Measurements from ENCODE around the gene SRCIN1. TPM values are rescaled to one million over a fixed set of nuclear protein-coding genes. Genes with fewer than 3 reads are reported as not detected.

Gene SRCIN1
- total RNA-seq, 4 donors from 2014 or later = 1.8 to 8.8 (median 5.2) TPM

GRCh38 chr17:38544839-38545209 lies 60.9 kb downstream of the SRCIN1 start:
- no peaks in the 10 kb centered on the region for H3K36me3 ChIP-seq
- in situ Hi-C loops (cut with MboI; ENCODE audit: low pct_ligation_motif_present in 1 of 4, low pct_unique_long_range_greater_than_20kb in 1 of 4, low sequenced_read_pairs in 3 of 4) = loop anchor here in 1 of 4 donors (10.0 kb wide), 1 partner anchor 120 kb away; no protein-coding TSS in a partner anchor
- H3K4me1 ChIP-seq = no peaks in the 10 kb centered on the region
- H3K27me3 ChIP-seq = peaks cover 13% of the 10 kb centered on the region
- WGBS, 2 donors (ENCODE audit: low coverage in 1 of 2) = 90% methylated on average over 7 of the region's 7 CpGs; no CpG with 5 or more reads in 1 of the 2 donors
- intact Hi-C loops (cut with DNase I; ENCODE audit: low total_unique reads) = no loop called here
- no peak for TF ChIP-seq POLR2AphosphoS5 (IDR thresholded peaks at IDR 0.05)
- no peak for TF ChIP-seq CTCF (IDR thresholded peaks at IDR 0.05)
- no peak for TF ChIP-seq EP300 (IDR thresholded peaks at IDR 0.05; ENCODE audit: low read depth)
- no peak for TF ChIP-seq POLR2A (IDR thresholded peaks at IDR 0.05)
- H3K9me3 ChIP-seq = no peaks in the 10 kb centered on the region
- no peak overlapping the region for H3K27ac ChIP-seq
- H3K4me3 ChIP-seq = no peak overlapping the region
- no peak for DNase-seq

GRCh38 chr17:38544175-38544838 lies 61.4 kb downstream of the SRCIN1 start:
- in situ Hi-C loops (cut with MboI; ENCODE audit: low pct_ligation_motif_present in 1 of 4, low pct_unique_long_range_greater_than_20kb in 1 of 4, low sequenced_read_pairs in 3 of 4) = loop anchor here in 1 of 4 donors (10.0 kb wide), 1 partner anchor 120 kb away; no protein-coding TSS in a partner anchor
- 79% methylated on average over 7 of the region's 10 CpGs; no CpG with 5 or more reads in 1 of the 2 donors for WGBS, 2 donors (ENCODE audit: low coverage in 1 of 2)
- Histone ChIP-seq H3K27ac (no peak overlapping the region), H3K36me3 (no peaks in the 10 kb centered on the region), H3K4me3 (no peak overlapping the region), H3K9me3 (no peaks in the 10 kb centered on the region), H3K4me1 (no peaks in the 10 kb centered on the region), H3K27me3 (peaks cover 17% of the 10 kb centered on the region)
- intact Hi-C loops (cut with DNase I; ENCODE audit: low total_unique reads) = no loop called here
- DNase-seq = no peak
- TF ChIP-seq POLR2AphosphoS5 (IDR thresholded peaks at IDR 0.05) (no peak), POLR2A (IDR thresholded peaks at IDR 0.05) (no peak), CTCF (IDR thresholded peaks at IDR 0.05) (no peak), EP300 (IDR thresholded peaks at IDR 0.05; ENCODE audit: low read depth) (no peak)

- in situ Hi-C loops (cut with MboI; ENCODE audit: low pct_ligation_motif_present in 1 of 4, low pct_unique_long_range_greater_than_20kb in 1 of 4, low sequenced_read_pairs in 3 of 4) = loop anchor here in 1 of 4 donors (10.0 kb wide), 1 partner anchor 121 kb away; no protein-coding TSS in a partner anchor
- Histone ChIP-seq H3K4me1 (no peaks in the 10 kb centered on the region), H3K9me3 (no peaks in the 10 kb centered on the region), H3K27ac (no peak overlapping the region), H3K27me3 (peaks cover 19% of the 10 kb centered on the region), H3K4me3 (no peak overlapping the region), H3K36me3 (no peaks in the 10 kb centered on the region)
- TF ChIP-seq POLR2A (IDR thresholded peaks at IDR 0.05) (no peak), POLR2AphosphoS5 (IDR thresholded peaks at IDR 0.05) (no peak), CTCF (IDR thresholded peaks at IDR 0.05) (no peak), EP300 (IDR thresholded peaks at IDR 0.05; ENCODE audit: low read depth) (no peak)
- 69 to 100% methylated on average over 1 to 20 of the region's 20 CpGs for WGBS, 2 donors (ENCODE audit: low coverage in 1 of 2)
- DNase-seq = no peak
- intact Hi-C loops (cut with DNase I; ENCODE audit: low total_unique reads) = no loop called here
Observed at GRCh38 chr17:38543403-38544174, 62.2 kb downstream of the SRCIN1 start.

GRCh38 chr17:38542286-38542685 lies 63.5 kb downstream of the SRCIN1 start:
- H3K27me3 ChIP-seq = peaks cover 20% of the 10 kb centered on the region
- intact Hi-C loops (cut with DNase I; ENCODE audit: low total_unique reads) = no loop called here
- no peak overlapping the region for H3K27ac ChIP-seq
- H3K36me3 ChIP-seq = no peaks in the 10 kb centered on the region
- TF ChIP-seq POLR2A (IDR thresholded peaks at IDR 0.05) = no peak
- TF ChIP-seq CTCF (IDR thresholded peaks at IDR 0.05) = no peak
- no peak for TF ChIP-seq POLR2AphosphoS5 (IDR thresholded peaks at IDR 0.05)
- no peak for TF ChIP-seq EP300 (IDR thresholded peaks at IDR 0.05; ENCODE audit: low read depth)
- H3K4me3 ChIP-seq = no peak overlapping the region
- no peaks in the 10 kb centered on the region for H3K9me3 ChIP-seq
- H3K4me1 ChIP-seq = no peaks in the 10 kb centered on the region
- DNase-seq = no peak
- 80% methylated on average over 8 of the region's 8 CpGs; no CpG with 5 or more reads in 1 of the 2 donors for WGBS, 2 donors (ENCODE audit: low coverage in 1 of 2)
- in situ Hi-C loops (cut with MboI; ENCODE audit: low pct_ligation_motif_present in 1 of 4, low pct_unique_long_range_greater_than_20kb in 1 of 4, low sequenced_read_pairs in 3 of 4) = loop anchor here in 1 of 4 donors (10.0 kb wide), 1 partner anchor 123 kb away; no protein-coding TSS in a partner anchor
